LHCN-M2 (cell line): ENCODE measurements around the gene PSME1. TPM values are rescaled to one million over a fixed set of nuclear protein-coding genes. Genes with fewer than 3 reads are reported as not detected.

ENCODE experiments used
- DNase-seq: peaks from one replicate; pipeline ENCODE4 v3.0.0-alpha.2; 2012; ENCODE audit warnings: low read depth
- total RNA-seq: library from RNA; depleted of rRNA; stranded (reverse); fragments of >200 nt; gene quantifications from 2 replicates; pipeline ENCODE4 v1.2.3, GENCODE V29; 2014

PSME1 gene
- total RNA-seq, 1 experiment from 2014 or later, result 143 TPM

- DNase-seq, result peak; percentile 97
Measured at GRCh38 chr14:24146453-24146977, 10.5 kb downstream of the PSME1 start, which contains the start of gene PSME2. TSS of gene PSME2 (minus strand) at chr14:24146610. CDS start at chr14:24146581, 29 bp downstream.

GRCh38 chr14:24146978-24147760, 11.2 kb downstream of the PSME1 start, which contains the start of gene RNF31:
TSS of gene RNF31 (plus strand) at chr14:24147498. CDS start at chr14:24147699, 201 bp downstream.
- DNase-seq, result peak; percentile 97

DNA sequence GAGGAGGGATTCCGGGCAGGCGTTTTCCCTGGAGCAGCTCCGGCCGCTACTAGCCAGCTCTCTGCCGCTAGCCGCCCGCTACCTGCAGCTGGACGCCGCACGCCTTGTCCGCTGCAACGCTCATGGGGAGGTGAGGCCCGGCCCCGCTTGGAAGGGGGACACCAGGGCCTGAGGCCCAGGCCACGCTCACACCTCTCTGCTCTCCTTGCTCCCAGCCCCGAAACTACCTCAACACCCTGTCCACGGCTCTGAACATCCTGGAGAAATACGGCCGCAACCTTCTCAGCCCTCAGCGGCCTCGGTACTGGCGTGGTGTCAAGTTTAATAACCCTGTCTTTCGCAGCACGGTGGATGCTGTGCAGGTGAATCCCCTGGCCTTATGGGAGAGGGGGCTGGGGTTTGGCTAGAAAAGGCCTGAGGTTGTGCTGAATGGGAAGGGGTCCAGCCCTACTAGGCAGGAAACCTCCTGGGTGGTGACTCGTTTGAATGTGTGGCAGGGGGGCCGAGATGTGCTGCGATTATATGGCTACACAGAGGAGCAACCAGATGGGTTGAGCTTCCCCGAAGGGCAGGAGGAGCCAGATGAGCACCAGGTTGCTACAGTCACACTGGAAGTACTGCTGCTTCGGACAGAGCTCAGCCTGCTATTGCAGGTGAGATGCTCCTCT, 11.9 kb downstream of the PSME1 start:
- no peak for DNase-seq

- no peak for DNase-seq
Measured at GRCh38 chr14:24149302-24149969, 13.4 kb downstream of the PSME1 start.

GRCh38 chr14:24150061-24150460, 14.1 kb downstream of the PSME1 start:
- DNase-seq, result no peak

DNA sequence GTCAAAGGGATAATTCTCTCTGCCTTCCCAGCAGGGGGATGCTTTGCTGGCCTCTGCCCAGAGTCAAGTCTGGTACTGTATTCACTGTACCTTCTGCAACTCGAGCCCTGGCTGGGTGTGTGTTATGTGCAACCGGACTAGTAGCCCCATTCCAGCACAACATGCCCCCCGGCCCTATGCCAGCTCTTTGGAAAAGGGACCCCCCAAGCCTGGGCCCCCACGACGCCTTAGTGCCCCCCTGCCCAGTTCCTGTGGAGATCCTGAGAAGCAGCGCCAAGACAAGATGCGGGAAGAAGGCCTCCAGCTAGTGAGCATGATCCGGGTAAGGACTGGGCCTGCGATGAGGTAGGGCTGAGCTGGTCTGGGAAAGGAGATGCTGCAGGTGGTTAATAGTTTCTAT, 14.6 kb downstream of the PSME1 start:
- no peak for DNase-seq

- DNase-seq, result no peak
Measured at GRCh38 chr14:24150993-24151392, 15.0 kb downstream of the PSME1 start.

- DNase-seq, result no peak
Measured at GRCh38 chr14:24151404-24152080, 15.5 kb downstream of the PSME1 start.

DNA sequence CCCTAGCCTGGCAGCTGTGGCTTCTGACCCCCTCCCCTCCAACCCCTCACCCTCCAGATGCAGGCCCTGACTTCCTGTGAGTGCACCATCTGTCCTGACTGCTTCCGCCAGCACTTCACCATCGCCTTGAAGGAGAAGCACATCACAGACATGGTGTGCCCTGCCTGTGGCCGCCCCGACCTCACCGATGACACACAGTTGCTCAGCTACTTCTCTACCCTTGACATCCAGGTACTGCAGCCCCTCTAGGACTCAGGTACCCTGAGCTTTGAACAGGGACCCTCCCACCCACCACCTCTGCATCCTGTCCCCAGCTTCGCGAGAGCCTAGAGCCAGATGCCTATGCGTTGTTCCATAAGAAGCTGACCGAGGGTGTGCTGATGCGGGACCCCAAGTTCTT, 19.1 kb downstream of the PSME1 start:
- DNase-seq, result no peak

GRCh38 chr14:24156840-24157239, 20.8 kb downstream of the PSME1 start:
- no peak for DNase-seq

GRCh38 chr14:24157331-24157730, 21.3 kb downstream of the PSME1 start:
- no peak for DNase-seq

- DNase-seq, result no peak
Measured at GRCh38 chr14:24159777-24160498, 23.9 kb downstream of the PSME1 start.

DNA sequence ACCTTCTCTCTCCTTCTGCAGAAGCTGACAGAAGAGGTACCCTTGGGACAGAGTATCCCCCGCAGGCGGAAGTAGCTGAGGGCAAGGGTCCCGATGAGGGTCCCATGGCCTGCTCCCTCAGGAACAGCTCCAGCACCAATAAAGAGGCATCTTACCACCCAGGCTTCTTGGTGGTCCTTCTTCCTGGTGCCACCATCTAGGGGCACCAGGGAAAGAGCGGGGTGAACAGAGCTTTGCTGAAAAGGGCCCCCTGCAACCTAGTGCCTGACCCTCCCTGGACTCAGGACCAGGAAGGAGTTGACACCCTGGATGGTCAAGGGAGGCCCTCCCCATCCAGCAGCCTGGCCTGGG, 24.5 kb downstream of the PSME1 start:
- no peak for DNase-seq

DNA sequence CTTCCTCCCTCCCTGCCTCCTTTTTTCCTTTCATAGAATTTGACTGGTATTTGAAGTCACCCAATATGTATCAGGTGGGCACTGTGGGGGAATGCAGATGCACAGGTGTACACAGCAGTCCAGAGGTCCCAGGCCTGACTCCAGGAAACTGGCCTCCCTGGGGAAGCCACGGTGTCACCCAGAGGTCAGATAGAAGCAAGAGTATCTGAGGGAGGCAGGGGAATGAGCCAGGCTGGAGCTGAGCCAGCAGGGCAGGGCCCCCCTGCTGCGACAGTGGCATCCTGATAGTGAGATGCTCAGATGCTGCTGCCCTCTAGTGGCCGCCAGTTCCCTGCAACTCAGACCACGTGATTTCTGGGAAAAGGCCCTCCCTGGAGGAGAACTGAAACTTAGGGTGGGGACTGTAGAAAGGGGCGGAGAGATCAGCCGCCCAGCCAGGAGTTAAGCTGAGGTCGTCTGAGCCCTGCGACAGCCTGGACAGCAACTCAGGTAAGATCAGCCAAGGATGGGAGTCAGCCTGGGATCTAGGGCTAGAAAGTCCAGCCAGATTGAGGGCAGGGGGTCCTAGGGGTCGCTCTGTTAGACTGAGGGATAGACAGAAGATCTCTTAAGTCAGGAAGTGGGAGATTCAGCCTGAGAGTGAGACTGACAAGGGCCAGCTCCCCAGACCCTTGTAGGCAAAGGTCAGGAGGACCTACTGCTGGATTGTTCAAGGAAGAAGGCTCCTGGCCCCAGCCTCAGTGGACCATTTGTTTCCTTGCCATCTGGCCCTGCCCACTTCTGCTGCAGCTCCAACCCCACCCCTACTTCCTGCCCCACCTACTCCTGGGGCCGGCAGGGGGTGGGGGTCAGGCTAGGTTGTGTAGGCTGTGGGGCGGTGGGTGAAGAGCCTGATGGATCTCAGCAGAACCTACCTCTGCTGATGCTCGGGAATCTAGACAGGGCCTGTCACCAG, 25.1 kb downstream of the PSME1 start, which contains the start of gene IRF9:
TSS of gene IRF9 (plus strand) at position 416 of the 955 bp plus-strand sequence. CDS start 880 bp downstream, outside the sequence.
- peak; percentile 94 for DNase-seq

- no peak for DNase-seq
Measured at GRCh38 chr14:24162093-24162492, 26.1 kb downstream of the PSME1 start.

DNA sequence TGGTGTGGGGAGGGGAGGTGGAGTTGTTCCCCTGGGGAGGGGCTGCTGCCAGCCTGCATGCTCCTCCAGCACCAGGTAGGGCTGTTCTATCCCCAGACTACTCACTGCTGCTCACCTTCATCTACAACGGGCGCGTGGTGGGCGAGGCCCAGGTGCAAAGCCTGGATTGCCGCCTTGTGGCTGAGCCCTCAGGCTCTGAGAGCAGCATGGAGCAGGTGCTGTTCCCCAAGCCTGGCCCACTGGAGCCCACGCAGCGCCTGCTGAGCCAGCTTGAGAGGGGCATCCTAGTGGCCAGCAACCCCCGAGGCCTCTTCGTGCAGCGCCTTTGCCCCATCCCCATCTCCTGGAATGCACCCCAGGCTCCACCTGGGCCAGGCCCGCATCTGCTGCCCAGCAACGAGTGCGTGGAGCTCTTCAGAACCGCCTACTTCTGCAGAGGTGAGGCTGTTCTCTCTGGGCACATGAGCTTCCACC, 28.6 kb downstream of the PSME1 start:
- no peak for DNase-seq

DNA sequence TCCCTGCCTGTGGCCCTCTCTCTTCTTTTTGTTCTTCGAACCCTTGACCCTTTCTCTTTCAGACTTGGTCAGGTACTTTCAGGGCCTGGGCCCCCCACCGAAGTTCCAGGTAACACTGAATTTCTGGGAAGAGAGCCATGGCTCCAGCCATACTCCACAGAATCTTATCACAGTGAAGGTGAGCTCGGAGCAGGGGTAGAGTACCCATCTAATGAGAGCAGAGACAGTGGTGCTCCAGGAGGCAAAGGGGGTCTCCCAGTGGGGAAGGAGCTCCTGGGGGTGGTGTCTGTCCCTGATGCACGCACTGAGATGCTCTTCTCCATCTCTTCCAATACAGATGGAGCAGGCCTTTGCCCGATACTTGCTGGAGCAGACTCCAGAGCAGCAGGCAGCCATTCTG, 29.8 kb downstream of the PSME1 start:
- no peak for DNase-seq

- no peak for DNase-seq
Measured at GRCh38 chr14:24167469-24168114, 31.6 kb downstream of the PSME1 start.
